IMR-90 (cell line): Measurements from ENCODE around the gene CWC15. TPM values are rescaled to one million over a fixed set of nuclear protein-coding genes. Genes with fewer than 3 reads are reported as not detected.

Experiments used
- ATAC-seq: fragments of 200-7000 bp; cut with Tn5 transposase; 2 replicates; pipeline ENCODE4 v1.9.1; 2020; ENCODE audit warnings: low read depth, mild to moderate bottlenecking, moderate library complexity
- BruUV-seq: library from RNA; stranded (reverse); fragments of 400-500 nt; replicated peaks from 2 replicates; lab custom pipeline; 2021; lab: Mats Ljungman, UMichigan
- CTCF ChIA-PET: fragments of 300-600 bp; formaldehyde crosslinking; extraction: SDS; loops from one replicate; lab custom pipeline; 2021; ENCODE audit warnings: antibody characterized with exemption; lab: Yijun Ruan, JAX
- POLR2A ChIA-PET: fragments of 300-600 bp; sonication (Branson Sonifier 250); formaldehyde crosslinking; loops from one replicate; lab custom pipeline; 2022; ENCODE audit warnings: antibody characterized with exemption; ENCODE audit not compliant: unreplicated experiment; lab: Charles Lee
- DNase-seq: peaks from one replicate; pipeline ENCODE4 v3.0.0; 2013
- H2AFZ ChIP-seq: replicated peaks from 2 replicates; pipeline ENCODE3; 2013; ENCODE audit warnings: low read length, mild to moderate bottlenecking; ENCODE audit not compliant: poor library complexity
- H2AK5ac ChIP-seq: 2 replicates; pipeline ENCODE4 v1.6.1; 2013; ENCODE audit warnings: low read depth, low read length, inconsistent platforms
- H2AK9ac ChIP-seq: replicated peaks from 2 replicates; pipeline ENCODE3; 2013; ENCODE audit warnings: mild to moderate bottlenecking, low read depth, low read length, moderate library complexity; ENCODE audit not compliant: poor library complexity
- H2BK120ac ChIP-seq: 2 replicates; pipeline ENCODE4 v1.6.1; 2013; ENCODE audit warnings: low read depth, low read length, inconsistent platforms
- H2BK15ac ChIP-seq: 3 replicates; pipeline ENCODE4 v1.6.1; 2013; ENCODE audit warnings: low read depth, low read length, inconsistent platforms
- H2BK20ac ChIP-seq: 2 replicates; pipeline ENCODE4 v1.6.1; 2013; ENCODE audit warnings: low read depth, mild to moderate bottlenecking, inconsistent platforms, low read length, moderate library complexity
- H2BK5ac ChIP-seq: 2 replicates; pipeline ENCODE4 v1.6.1; 2013; ENCODE audit warnings: mild to moderate bottlenecking, low read depth, low read length, inconsistent platforms; ENCODE audit not compliant: poor library complexity, severe bottlenecking
- H3K14ac ChIP-seq: replicated peaks from 2 replicates; pipeline ENCODE4 v1.6.1; 2013; ENCODE audit warnings: low read depth, low read length, inconsistent platforms
- H3K18ac ChIP-seq: 2 replicates; pipeline ENCODE4 v1.6.1; 2013; ENCODE audit warnings: low read depth, low read length, control low read depth
- H3K23ac ChIP-seq: 2 replicates; pipeline ENCODE4 v1.6.1; 2013; ENCODE audit warnings: low read depth, low read length, inconsistent platforms
- H3K27ac ChIP-seq: 2 replicates; pipeline ENCODE4 v1.5.1; 2013; ENCODE audit warnings: mild to moderate bottlenecking, control low read depth, low read length; ENCODE audit not compliant: insufficient read depth
- H3K27me3 ChIP-seq: 2 replicates; pipeline ENCODE4 v1.6.1; 2013; ENCODE audit warnings: low read length; ENCODE audit not compliant: control insufficient read depth, insufficient read depth
- H3K36me3 ChIP-seq: 2 replicates; pipeline ENCODE4 v1.6.1; 2013; ENCODE audit warnings: low read length, mixed read lengths; ENCODE audit not compliant: control insufficient read depth, insufficient read depth
- H3K4ac ChIP-seq: 2 replicates; pipeline ENCODE4 v1.6.1; 2013; ENCODE audit warnings: low read depth, low read length, inconsistent platforms
- H3K4me1 ChIP-seq: 2 replicates; pipeline ENCODE4 v1.6.1; 2013; ENCODE audit warnings: low read length, mixed read lengths; ENCODE audit not compliant: control insufficient read depth, insufficient read depth
- H3K4me2 ChIP-seq: 2 replicates; pipeline ENCODE4 v1.6.1; 2013; ENCODE audit warnings: low read depth, mild to moderate bottlenecking, control low read depth, low read length, moderate library complexity
- H3K4me3 ChIP-seq: 2 replicates; pipeline ENCODE4 v1.5.1; 2013; ENCODE audit warnings: low read depth, mild to moderate bottlenecking, control low read depth, low read length, moderate library complexity; ENCODE audit not compliant: insufficient read depth
- H3K56ac ChIP-seq: 2 replicates; pipeline ENCODE4 v1.6.1; 2013; ENCODE audit warnings: low read length, inconsistent platforms; ENCODE audit not compliant: insufficient read depth; ENCODE audit errors: extremely low read depth
- H3K79me1 ChIP-seq, 2 experiments: 2 replicates each; pipeline ENCODE4 v1.6.1; 2013; ENCODE audit warnings: low read length in 2 of 2, inconsistent platforms in 1 of 2, low read depth in 1 of 2
- H3K9ac ChIP-seq: 2 replicates; pipeline ENCODE4 v1.6.1; 2013; ENCODE audit warnings: low read depth, low read length, control low read depth
- H3K9me1 ChIP-seq: 2 replicates; pipeline ENCODE4 v1.6.1; 2013; ENCODE audit warnings: low read length, inconsistent platforms; ENCODE audit not compliant: insufficient read depth
- H3K9me3 ChIP-seq: 2 replicates; pipeline ENCODE4 v1.6.1; 2013; ENCODE audit warnings: low read length; ENCODE audit not compliant: control insufficient read depth, insufficient read depth
- H4K20me1 ChIP-seq: 2 replicates; pipeline ENCODE4 v1.6.1; 2013; ENCODE audit warnings: low read length, inconsistent platforms; ENCODE audit not compliant: insufficient read depth
- H4K5ac ChIP-seq: 2 replicates; pipeline ENCODE4 v1.6.1; 2013; ENCODE audit warnings: mild to moderate bottlenecking, low read depth, low read length, control low read depth
- H4K8ac ChIP-seq, 2 experiments: 2 replicates each; pipeline ENCODE4 v1.6.1; 2013; ENCODE audit warnings: low read depth in 2 of 2, low read length in 2 of 2, control low read depth in 1 of 2, inconsistent platforms in 1 of 2
- H4K91ac ChIP-seq: 2 replicates; pipeline ENCODE4 v1.6.1; 2013; ENCODE audit warnings: low read depth, low read length, inconsistent platforms; ENCODE audit not compliant: insufficient read depth
- CEBPB ChIP-seq: IDR thresholded peaks from 2 replicates; pipeline ENCODE4 v1.6.1; 2012; ENCODE audit warnings: low read depth, low read length, improper control_type of control experiment
- MAFK ChIP-seq: IDR thresholded peaks from 2 replicates; pipeline ENCODE4 v1.6.1; 2012; ENCODE audit warnings: low read depth, low read length, improper control_type of control experiment
- MXI1 ChIP-seq: IDR thresholded peaks from 2 replicates; pipeline ENCODE4 v1.6.1; 2012; ENCODE audit warnings: low read depth, mild to moderate bottlenecking, low read length, moderate library complexity, borderline replicate concordance
- dilution Hi-C: fragments of 300-500 bp; cut with HindIII; formaldehyde crosslinking; loops from one replicate; pipeline ENCODE4 v1.14.3; 2018; ENCODE audit warnings: low sequenced_read_pairs; ENCODE audit not compliant: unreplicated experiment
- in situ Hi-C: fragments of 300-500 bp; cut with MboI; formaldehyde crosslinking; loops from 3 replicates; pipeline ENCODE4 v1.14.3; 2019; ENCODE audit warnings: low sequenced_read_pairs, inconsistent platforms, mixed read lengths
- intact Hi-C: fragments of 100-400 bp; cut with micrococcal nuclease; formaldehyde crosslinking; loops from 2 replicates; pipeline ENCODE4 v1.10.0; 2022
- polyA plus RNA-seq, 3 experiments: library from polyadenylated mRNA; depleted of rRNA; stranded (reverse); fragments of >200 nt; gene quantifications; 2 replicates each; pipeline ENCODE4 v1.2.3, GENCODE V29; 2012; ENCODE audit warnings: low replicate concordance in 1 of 3
- total RNA-seq: library from RNA; depleted of rRNA; stranded (reverse); fragments of >200 nt; gene quantifications from 2 replicates; pipeline ENCODE4 v1.2.3, GENCODE V29; 2012

CWC15 gene
- total and polyA plus RNA-seq, 2 of the 4 experiments (the other 2 are of a cell fraction) = 38.4 to 48.6 TPM

- Histone ChIP-seq H3K36me3 (no peaks in the 10 kb centered on the region), H3K4me1 (no peaks in the 10 kb centered on the region), H4K5ac (no peak overlapping the region), H3K18ac (no peak overlapping the region), H3K9me1 (no peaks in the 10 kb centered on the region), H2AK9ac (no peak overlapping the region), H3K4ac (no peak overlapping the region), H4K20me1 (no peaks in the 10 kb centered on the region), H3K9me3 (no peaks in the 10 kb centered on the region), H3K4me3 (no peak overlapping the region), H2BK120ac (no peak overlapping the region), H3K9ac (no peak overlapping the region), H3K4me2 (no peak overlapping the region), H3K27ac (no peak overlapping the region), H2AFZ (no peak overlapping the region), H3K14ac (no peak overlapping the region), H2BK15ac (no peak overlapping the region), H3K27me3 (peaks cover 1% of the 10 kb centered on the region; the same call in 1 of the 2 replicates), H2BK5ac (no peak overlapping the region), H4K8ac (no peak overlapping the region), H2BK20ac (no peak overlapping the region), H3K56ac (no peak overlapping the region), H3K23ac (no peak overlapping the region), H2AK5ac (no peak overlapping the region; the same call in 1 of the 2 replicates), H4K91ac (no peak overlapping the region), H3K79me1 (no peaks in the 10 kb centered on the region)
- ATAC-seq (no peak), DNase-seq (no peak)
- BruUV-seq = no TSS peak
- TF ChIP-seq MXI1 (no peak), MAFK (no peak), CEBPB (no peak)
- ChIA-PET POLR2A (no interaction called here), CTCF (interaction anchor here (0.9 kb wide), 1 partner anchor 10 kb away, joined by 3 read pairs; no protein-coding TSS in a partner anchor)
- intact Hi-C loops = no loop called here
- in situ Hi-C loops = no loop called here
- dilution Hi-C loops = no loop called here
These were observed 30.4 kb upstream of the CWC15 start for GRCh38 chr11:95003716-95004115.
